ENCODE data around the gene SMIM20.

GRCh38 chr4:25970691-25971432, 56.8 kb downstream of the SMIM20 start:
- TF ChIP-seq CTCF (conservative IDR thresholded peaks at IDR 0.05; ENCODE audit: low read depth in 2 of 2) (no peak), REST (IDR thresholded peaks at IDR 0.05; ENCODE audit: unreplicated experiment) (no peak), EZH2 (IDR thresholded peaks at IDR 0.05; ENCODE audit: low read depth, unreplicated experiment) (no peak), EZH2phosphoT487 (IDR thresholded peaks at IDR 0.05; ENCODE audit: unreplicated experiment) (no peak)

Data from GM23338 (cell line).